B cell (primary cell): Measurements from ENCODE around the gene CANX.
"Not testable (repeated sequence)": the region's sequence is repeated elsewhere in the genome, so short reads cannot be mapped to it uniquely, and the experiment has no call there.

Experiments
- EZH2 ChIP-seq: IDR thresholded peaks from 2 replicates; pipeline ENCODE4 v1.6.1; 2012; ENCODE audit warnings: borderline replicate concordance, low read depth, mild to moderate bottlenecking, moderate library complexity, low read length; ENCODE audit not compliant: insufficient read depth, poor library complexity, severe bottlenecking
- TF ChIP-seq, protein P1 (sequence below): fragments of 200-600 bp; IDR thresholded peaks from one replicate; pipeline ENCODE4 v1.8.0; 2022; ENCODE audit warnings: antibody characterized with exemption, mild to moderate bottlenecking

GRCh38 chr5:179661647-179662046 is 37.1 kb upstream of the CANX start:
- TF ChIP-seq, protein P1, sequence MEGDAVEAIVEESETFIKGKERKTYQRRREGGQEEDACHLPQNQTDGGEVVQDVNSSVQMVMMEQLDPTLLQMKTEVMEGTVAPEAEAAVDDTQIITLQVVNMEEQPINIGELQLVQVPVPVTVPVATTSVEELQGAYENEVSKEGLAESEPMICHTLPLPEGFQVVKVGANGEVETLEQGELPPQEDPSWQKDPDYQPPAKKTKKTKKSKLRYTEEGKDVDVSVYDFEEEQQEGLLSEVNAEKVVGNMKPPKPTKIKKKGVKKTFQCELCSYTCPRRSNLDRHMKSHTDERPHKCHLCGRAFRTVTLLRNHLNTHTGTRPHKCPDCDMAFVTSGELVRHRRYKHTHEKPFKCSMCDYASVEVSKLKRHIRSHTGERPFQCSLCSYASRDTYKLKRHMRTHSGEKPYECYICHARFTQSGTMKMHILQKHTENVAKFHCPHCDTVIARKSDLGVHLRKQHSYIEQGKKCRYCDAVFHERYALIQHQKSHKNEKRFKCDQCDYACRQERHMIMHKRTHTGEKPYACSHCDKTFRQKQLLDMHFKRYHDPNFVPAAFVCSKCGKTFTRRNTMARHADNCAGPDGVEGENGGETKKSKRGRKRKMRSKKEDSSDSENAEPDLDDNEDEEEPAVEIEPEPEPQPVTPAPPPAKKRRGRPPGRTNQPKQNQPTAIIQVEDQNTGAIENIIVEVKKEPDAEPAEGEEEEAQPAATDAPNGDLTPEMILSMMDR = not testable (repeated sequence)
- not testable (repeated sequence) for TF ChIP-seq EZH2
